HG03432 (cell line): ENCODE results near the gene ENPEP.
"Not testable (repeated sequence)": the region's sequence is repeated elsewhere in the genome, so short reads cannot be mapped to it uniquely, and the experiment has no call there.

Experiments used
- ATAC-seq: cut with Tn5 transposase; IDR thresholded peaks from one replicate; pipeline ENCODE4 v1.9.1; 2021; ENCODE audit warnings: mild to moderate bottlenecking, moderate library complexity; ENCODE audit not compliant: unreplicated experiment

Gene ENPEP

GRCh38 chr4:110516106-110516922, 40.4 kb downstream of the ENPEP start:
- peak; percentile 93 for ATAC-seq

DNA sequence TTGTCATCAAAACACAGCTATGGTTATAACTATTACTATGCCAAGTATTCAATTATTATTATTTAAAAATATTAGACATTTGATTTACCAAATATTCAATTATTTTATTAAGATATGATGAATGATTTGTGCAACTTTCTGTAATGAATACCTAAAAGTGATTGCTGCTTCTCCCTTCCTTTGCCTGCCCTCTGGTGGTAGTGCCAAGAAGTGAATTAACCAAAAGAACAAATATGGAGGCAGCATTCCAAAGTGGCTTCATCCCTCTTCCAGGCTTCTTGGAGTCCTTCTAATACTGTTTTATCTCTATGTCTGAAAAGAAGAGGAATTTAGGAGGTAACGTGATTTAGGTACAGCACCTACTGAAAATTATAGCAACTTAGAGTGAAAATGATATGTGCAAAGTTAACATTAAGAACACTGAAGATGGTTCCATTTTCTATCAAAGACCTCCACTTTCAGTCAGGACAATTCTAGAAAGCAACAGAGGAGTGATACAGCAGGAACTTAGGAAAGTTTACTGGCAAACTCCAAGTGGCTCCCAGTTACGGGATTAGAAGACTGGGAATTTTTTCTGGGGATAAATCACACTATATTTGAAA, 43.0 kb downstream of the ENPEP start:
- no peak for ATAC-seq

DNA sequence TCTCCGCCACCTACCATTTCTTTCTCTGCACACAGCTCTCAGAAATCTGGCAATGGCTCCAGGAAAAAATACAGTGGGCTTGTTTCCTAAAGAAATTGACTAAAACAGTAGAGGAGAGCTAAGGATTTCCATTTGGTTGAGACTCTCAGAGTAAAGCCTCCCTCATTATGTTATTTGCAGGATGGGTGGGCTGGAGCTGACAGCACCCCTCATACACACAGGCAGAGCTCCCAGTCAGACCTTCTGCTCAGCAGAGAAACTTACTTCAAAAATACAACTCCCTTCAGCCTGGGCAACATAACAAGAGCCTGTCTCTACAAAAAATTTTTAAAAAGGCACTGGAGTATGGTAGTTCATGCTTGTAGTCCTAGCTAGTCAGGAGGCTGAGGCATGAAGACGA, 44.9 kb downstream of the ENPEP start:
- no peak for ATAC-seq

GRCh38 chr4:110526589-110526988, 50.6 kb downstream of the ENPEP start:
- ATAC-seq = no peak

- no peak for ATAC-seq
Observed at GRCh38 chr4:110527156-110527555, 51.2 kb downstream of the ENPEP start.

DNA sequence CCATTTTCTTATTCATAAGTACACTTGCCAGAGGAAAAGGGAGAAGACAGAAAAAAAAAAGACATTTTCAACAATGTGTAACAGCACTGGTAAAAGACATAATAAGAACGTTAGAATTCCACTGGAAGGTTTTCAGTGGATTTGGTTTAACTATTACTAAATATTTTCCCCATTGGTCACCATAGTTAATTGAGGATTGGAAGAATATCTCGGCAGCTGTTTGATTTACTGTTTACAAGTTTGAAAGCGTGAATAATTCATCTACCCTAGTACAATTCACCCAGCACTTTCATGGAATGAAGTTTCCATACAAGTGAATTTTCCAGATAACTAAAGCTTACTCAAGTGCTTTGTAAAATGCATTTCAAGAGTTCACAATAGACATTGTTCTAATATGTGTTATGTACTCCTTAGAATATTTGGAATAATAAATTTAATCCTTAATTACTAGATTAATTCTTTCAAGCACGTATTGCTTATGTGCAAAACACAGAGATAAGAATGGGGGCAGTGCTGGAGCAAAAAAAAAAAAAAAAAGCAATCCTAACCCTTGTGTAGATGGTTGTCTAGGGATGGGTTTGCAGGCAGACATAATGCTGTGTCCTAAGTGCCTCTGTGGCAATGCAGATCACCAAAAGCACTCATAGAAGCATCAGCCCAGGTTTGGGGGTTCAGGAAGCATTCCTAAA, 57.1 kb downstream of the ENPEP start:
- peak; percentile 21 for ATAC-seq

- ATAC-seq = peak; percentile 42
Observed at GRCh38 chr4:110533590-110533910, 57.6 kb downstream of the ENPEP start.

- ATAC-seq = peak; percentile 54
Observed at GRCh38 chr4:110533940-110534339, 58.0 kb downstream of the ENPEP start.

- no peak for ATAC-seq
Observed at GRCh38 chr4:110540581-110540980, 64.6 kb downstream of the ENPEP start.

GRCh38 chr4:110540982-110541451, 65.1 kb downstream of the ENPEP start:
- no peak for ATAC-seq

DNA sequence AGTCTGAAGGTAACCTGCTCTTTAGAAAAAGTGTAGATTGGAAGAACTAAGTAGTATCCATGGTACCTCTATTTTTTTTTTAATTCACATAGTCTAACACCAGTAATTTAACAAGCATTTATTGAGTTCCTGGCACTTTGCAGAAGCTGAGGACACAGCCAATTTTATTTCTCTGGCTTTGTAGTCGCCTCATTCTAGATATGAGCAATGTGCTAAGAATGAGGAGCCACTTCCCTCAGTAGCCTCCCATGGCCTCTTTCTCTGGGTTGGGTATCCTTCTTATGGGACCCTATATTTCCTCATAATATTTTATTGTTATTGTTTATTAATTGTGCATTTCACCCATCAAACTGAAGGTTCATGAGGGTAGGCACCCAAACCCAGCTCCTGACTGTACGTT, 67.6 kb downstream of the ENPEP start:
- no peak for ATAC-seq

GRCh38 chr4:110544594-110544993, 68.6 kb downstream of the ENPEP start:
- no peak for ATAC-seq

DNA sequence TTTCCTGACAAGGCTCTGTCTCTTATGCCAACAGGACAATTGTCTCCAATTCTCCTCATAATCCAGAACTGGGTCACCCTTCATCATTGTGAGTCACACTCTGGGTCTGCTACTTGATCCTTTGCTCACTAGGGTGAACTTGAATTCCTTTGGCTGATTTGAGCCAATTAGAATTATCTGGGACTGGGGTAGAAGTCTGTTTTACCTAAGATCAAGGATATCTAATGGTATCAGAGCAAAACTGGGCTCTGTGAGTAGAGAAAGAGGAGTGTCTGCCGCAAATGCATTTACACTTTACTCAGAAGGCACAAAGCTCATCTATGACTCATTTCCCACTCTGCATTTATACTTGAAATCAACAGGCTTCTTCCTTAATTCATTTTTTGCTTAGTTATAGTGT, 74.3 kb downstream of the ENPEP start:
- no peak for ATAC-seq

DNA sequence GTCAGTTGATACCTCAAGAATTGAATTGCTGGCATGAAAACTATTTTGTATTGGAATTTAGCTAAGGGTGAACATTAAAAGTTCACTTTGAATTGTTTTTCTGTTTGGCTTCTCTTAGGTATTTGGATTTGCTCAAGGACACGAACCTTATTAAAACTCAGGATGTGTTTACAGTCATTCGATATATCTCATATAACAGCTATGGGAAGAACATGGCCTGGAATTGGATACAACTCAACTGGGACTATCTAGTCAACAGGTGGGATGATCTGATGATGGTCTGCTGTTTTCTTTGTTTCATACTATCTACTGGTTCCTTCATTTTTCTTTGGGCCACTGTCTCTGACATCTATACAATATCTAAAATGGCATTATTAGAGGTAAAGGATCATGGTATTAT, 77.2 kb downstream of the ENPEP start:
- no peak for ATAC-seq

DNA sequence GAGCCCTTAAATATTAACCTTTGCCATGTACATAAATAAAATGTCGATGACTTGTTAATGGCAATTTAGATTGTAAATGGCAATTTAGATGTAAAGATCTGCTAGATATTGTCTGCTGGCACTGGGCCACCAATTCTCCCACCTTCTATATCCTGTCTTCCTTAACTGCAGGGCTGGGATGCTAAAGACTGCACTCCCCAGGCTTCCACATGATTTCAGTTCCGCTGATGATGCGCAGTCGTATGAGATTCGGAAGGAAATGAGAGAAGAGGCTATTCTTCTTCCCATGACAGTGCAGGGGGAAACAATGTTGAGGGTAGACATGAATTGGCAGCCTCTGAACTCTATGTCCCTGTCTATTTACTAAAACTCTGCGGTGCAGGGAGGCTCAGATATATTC, 91.3 kb downstream of the ENPEP start:
- ATAC-seq = no peak

- not testable (repeated sequence) for ATAC-seq
Observed at GRCh38 chr4:110576696-110577095, 100.7 kb downstream of the ENPEP start.

GRCh38 chr4:110586131-110586850, 110.3 kb downstream of the ENPEP start:
- ATAC-seq = no peak

- ATAC-seq = no peak
Observed at GRCh38 chr4:110587666-110588285, 111.8 kb downstream of the ENPEP start.

- ATAC-seq = no peak
Observed at GRCh38 chr4:110589297-110589696, 113.3 kb downstream of the ENPEP start.

GRCh38 chr4:110595583-110595982, 119.6 kb downstream of the ENPEP start:
- ATAC-seq = no peak

- no peak for ATAC-seq
Observed at GRCh38 chr4:110596431-110596830, 120.5 kb downstream of the ENPEP start.
